ENCODE data around the gene TRPM5. TPM values are rescaled to one million over a fixed set of nuclear protein-coding genes. Genes with fewer than 3 reads are reported as not detected.
A peak's percentile ranks its signal among the peaks of the same experiment; 100 is the strongest.

Gene TRPM5
- total and polyA plus RNA-seq, 9 of the 15 experiments (the other 6 are each of a cell fraction or from before 2014, with no cell fraction given): not detected

DNA sequence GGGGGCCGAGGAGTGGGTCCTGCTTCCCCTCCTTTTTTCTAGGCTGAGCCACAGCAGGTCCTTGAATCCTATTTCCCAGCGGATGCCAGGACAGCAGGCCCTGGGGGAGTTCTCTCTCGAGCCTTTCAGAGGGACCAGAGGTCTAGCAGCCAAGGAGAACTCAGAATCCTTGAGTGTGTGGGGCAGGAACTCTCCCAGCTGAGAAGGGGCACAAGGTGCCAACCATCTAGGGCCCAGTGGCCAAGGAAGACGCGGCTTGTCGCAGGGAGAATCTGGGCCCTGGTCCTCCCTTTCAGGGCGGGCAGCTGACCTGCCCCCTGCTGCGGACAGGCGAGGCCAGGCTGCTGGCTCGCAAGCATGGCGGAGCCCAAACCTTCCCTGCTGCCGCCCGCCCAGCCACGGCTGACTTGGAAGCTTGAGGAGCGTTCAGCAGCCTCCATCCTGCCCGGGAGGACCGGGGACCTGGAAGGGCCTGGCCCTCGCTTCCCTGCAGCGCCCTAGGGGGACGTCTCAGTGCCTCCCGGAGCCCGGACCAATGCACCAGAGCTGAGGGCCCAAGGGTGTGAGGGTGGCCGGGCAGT is 44.7 kb downstream of the TRPM5 start (continued):
- TF ChIP-seq ZBTB17 (CRISPR knock-in tag; IDR thresholded peaks at IDR 0.05) (peak; percentile 60; the same call in 1 of the 2 replicates), SIN3A (IDR thresholded peaks at IDR 0.05; ENCODE audit: borderline replicate concordance in 2 of 2, control insufficient read depth in 1 of 2, low read depth in 2 of 2, low read length in 2 of 2) (peak; percentile 13 to 70; a peak in 1 of 4 replicates), TRIM28 (IDR thresholded peaks at IDR 0.05) (0 out of 2 replicates have a peak, but pooled peaks have one; percentile 10), ZNF263 (CRISPR knock-in tag; IDR thresholded peaks at IDR 0.05; ENCODE audit: borderline replicate concordance) (peak; percentile 60; the same call in 1 of the 2 replicates), YY1 (IDR thresholded peaks at IDR 0.05; ENCODE audit: borderline replicate concordance in 1 of 3, control insufficient read depth in 1 of 3, extremely low read depth in 1 of 3, insufficient read depth in 3 of 3, insufficient read length in 1 of 3, insufficient replicate concordance in 2 of 3, low read depth in 1 of 3, low read length in 2 of 3) (peak in 2 of 3 experiments; percentile 19 to 59)
- TF ChIP-seq, protein P1, sequence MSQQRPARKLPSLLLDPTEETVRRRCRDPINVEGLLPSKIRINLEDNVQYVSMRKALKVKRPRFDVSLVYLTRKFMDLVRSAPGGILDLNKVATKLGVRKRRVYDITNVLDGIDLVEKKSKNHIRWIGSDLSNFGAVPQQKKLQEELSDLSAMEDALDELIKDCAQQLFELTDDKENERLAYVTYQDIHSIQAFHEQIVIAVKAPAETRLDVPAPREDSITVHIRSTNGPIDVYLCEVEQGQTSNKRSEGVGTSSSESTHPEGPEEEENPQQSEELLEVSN (IDR thresholded peaks at IDR 0.05; ENCODE audit: borderline replicate concordance in 1 of 2, extremely low read depth in 1 of 2, insufficient read depth in 1 of 2, insufficient read length in 1 of 2, low read depth in 1 of 2, low read length in 1 of 2, poor library complexity in 1 of 2, severe bottlenecking in 1 of 2): peak in 1 of 2 experiments; percentile 5

All from K562 (cell line).